GM21619 (cell line): ENCODE results near the gene KCTD10.

ENCODE experiments used
- ATAC-seq: cut with Tn5 transposase; IDR thresholded peaks from one replicate; pipeline ENCODE4 v1.9.1; 2021; ENCODE audit not compliant: unreplicated experiment

Gene KCTD10, protein sequence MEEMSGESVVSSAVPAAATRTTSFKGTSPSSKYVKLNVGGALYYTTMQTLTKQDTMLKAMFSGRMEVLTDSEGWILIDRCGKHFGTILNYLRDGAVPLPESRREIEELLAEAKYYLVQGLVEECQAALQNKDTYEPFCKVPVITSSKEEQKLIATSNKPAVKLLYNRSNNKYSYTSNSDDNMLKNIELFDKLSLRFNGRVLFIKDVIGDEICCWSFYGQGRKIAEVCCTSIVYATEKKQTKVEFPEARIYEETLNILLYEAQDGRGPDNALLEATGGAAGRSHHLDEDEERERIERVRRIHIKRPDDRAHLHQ

DNA sequence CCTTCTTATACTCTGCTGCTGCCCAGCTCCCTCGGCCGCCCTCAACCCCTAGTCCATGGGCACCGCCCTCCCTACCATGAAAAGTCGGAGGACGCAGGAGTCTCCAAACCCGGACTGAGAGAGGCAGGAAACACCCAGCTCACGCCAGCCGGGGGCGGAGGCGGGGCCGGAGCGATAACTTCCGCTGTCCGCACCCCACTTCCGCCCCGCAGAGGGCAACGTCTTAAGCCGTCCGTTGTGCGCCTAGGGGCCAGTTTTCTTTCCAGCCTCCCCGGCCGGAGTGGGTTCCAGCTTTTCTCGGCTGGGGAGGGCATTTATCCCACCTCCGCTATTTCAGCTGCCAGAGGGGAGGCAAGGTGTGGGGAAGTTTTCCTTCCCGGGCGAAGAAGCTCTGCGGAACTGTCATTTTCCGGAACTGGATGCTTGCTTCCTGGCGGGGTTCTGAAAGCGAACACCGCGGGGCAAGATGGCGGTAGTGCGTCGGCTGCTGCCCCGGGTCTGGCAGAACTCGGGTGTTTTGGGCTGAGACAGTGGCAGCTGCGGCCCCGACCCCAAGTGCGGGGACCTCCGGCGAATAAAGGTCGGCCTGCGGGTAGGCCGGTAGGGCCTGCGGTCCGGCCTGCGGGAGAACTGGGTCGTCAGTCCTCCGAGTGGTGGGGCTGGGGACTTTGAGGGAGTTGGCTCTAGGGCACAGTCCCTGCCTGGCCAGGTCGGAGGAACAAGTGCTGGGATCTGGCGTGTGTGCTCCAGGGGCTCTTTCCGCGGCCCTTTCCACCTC is at the start of gene KCTD10, which contains the start of gene UBE3B:
KCTD10 (minus strand) TSS at position 116 of the 778 bp plus-strand sequence; CDS start at position 78, 38 bp downstream.
UBE3B (plus strand) TSS at position 450 of the 778 bp plus-strand sequence. CDS start 5,918 bp downstream, outside the sequence.
- ATAC-seq: peak; percentile 94

DNA sequence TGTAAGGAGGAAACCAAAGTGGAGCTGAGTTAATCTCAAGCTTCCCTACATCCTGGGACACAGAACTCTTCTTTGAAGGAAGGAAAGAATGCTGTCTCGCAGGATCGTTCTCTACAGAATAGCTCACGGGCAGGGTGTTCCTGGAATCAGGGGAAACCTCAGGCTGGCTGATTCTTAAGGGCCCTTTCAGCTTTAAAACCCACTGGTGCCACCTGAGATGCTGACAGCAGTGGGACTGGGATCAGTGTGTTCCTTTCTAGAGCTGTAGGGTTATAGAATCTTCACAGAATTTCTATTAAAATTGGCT is 48.1 kb upstream of the KCTD10 start:
- ATAC-seq: no peak

DNA sequence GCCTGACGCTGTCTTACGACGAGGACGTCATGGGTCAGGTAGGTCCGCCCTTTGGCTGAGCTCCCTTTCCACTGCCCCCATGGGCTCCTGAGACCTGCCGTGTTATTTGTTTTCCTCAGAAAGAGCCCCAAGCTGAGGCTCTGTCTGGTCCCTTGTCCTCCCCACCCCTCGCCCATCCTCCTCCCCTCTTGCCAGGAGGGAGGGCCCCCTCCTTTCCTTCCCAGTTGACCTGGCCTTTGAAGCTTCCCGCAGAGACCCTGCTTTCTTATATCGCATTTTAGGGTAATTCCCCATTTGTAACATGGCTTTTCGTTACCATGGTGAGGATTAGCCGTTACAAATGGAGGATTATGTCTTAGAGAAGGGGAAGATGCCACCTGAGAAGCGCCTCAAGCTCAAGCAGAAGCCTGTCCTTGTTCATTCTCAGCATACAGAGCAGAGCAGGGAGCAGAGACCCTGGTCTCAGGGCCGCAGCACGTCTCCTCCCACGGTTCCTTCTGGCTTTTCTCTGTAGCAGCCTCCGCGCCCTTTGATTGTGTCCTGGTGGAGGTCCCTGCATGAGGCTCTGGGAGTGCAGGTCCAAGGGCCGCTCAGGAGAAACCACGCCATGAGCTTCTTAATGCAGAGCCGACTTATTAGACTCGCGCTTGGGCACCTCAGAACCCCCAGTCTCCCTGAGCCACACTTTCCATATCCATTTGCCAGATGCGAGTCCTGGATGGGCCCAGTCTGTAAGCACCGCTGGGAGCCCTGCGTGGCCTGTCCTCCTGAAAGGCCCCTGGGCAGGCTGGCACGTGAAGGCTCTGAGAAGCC is 47.6 kb upstream of the KCTD10 start:
- no peak for ATAC-seq

DNA sequence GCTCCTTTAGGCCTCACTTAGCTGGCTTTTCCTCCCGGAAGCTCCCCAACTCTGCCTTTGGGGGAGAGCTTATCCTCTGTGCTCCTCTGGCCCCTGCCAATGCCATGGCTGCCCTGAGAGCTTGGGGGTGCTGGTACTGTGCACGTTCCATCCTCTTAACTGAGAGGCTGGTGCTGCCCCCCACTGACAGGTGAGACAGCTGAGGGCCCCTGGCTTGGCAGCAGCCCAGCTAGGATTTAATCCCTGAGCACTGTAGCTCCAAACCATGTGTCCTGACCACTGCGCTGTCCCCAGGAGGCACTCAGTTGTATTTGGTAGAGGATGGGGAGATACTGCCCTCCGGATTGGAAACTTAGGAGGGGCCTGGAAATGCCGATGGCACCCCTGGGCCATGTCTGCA is 46.4 kb upstream of the KCTD10 start:
- no peak for ATAC-seq

DNA sequence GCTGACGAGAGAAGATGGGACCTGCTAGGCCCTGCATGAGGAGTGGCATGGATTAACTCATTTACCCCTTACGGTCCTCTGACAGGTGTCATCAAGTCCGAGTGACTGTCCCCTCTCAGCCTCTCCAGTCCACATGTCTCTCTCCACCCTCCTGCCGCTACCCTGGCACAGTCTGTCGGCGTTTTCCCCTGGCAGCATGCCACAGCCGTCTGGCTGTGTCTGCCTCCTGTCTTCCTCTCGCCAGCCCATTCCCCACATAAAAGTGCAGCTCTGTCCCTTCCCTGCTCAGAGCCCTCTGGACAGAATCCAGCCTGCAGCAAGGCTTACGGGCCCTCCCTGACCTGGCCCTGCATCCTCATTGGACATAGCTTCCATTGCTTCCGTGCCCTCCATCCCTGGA is 46.0 kb upstream of the KCTD10 start:
- ATAC-seq: no peak

DNA sequence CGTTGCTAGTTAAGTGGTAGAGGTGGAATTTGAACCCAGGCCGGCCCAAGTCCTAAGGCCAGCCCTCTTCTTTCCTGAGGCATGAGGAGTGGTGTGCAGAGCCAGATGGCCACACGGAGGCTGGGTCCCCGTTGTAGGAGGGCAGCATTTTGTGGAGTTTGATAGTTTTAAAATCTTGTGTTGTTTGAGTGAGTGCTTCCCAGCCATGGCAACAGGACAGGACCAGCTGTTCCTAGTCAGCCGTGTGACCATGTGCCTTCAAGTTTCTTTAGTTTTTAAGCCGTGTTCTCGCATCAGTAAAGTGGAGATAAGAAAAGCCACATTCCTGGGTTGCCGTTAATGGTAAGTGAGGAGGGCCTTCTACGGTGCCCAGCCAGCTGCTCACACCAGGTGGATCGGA is 44.7 kb upstream of the KCTD10 start:
- ATAC-seq: no peak

DNA sequence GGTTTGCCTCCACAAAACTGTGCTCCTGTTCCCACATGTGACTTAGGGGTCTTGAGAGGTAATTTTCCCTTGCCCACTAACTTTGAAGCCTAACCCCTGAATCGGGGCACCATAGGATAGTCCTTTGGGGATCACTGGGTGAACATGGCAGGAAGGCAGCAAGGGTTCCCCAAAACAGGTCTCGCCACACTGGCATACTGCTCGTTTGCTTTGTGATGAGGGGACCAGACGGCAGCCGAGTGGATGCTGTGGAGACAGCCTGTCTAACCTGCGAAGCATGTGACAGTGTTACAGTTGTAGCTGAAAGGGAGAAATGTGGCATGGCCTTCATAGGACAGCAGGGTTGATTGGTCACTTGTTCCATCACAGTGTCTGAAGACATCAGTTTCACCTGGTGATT is 42.7 kb upstream of the KCTD10 start:
- no peak for ATAC-seq

DNA sequence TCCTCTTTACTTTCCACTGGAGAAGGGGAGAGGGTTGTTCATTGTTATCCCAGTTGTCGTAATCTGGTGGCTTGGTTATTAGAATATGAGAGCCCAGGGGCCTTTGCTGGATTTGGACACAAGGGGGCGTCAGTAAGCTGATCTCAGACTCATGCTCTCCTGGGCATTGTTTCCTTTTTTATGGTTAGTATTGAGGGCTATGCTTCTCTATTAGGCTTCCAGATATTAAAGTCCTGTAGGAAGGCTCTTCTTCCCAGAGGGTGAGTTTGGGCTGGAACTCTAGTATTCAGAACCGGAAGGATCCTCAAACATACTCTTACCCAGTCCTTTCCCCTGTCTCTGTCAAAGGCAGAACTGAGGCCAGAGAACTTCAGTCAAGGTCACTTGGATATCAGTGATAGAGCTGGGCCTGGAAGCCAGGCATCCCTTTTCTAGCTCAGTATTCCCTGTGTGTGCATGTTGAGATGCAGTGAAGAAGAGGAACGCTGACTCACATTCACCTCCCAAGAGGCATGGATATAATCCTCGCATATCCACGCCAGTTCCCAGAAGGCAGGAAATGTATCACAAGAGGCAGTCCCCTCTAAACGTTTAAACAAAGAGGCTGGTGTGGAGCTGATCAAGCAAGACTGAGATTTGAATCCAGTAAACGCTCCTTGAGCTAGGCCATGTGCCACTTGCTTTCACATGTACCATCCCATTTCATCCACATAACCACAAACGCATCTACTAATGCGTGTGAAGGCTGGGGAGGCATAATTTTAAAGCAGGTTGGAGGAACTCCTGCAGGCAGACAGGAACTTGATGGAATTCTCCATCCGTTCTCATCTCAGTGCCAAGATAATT is 41.9 kb upstream of the KCTD10 start:
- ATAC-seq: no peak

DNA sequence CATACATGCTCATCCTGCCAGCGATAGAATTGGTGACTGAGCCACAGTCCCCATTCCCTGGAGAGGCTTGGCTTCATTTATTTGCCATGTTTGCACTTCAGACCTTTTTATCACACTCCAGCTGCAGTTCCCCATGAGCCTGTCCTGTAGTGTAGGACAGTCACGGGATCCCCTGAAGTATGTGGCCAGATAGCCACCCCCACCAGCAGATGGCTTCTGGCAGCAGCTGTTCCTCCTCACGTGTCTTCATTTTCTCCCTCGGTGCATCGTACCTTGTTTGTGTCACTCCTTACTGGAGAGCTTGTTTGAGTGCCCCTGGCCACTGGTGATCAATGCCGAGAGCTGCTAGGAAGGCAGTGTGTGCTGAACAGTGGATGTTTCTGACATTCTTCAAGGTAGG is 40.5 kb upstream of the KCTD10 start:
- ATAC-seq: no peak

DNA sequence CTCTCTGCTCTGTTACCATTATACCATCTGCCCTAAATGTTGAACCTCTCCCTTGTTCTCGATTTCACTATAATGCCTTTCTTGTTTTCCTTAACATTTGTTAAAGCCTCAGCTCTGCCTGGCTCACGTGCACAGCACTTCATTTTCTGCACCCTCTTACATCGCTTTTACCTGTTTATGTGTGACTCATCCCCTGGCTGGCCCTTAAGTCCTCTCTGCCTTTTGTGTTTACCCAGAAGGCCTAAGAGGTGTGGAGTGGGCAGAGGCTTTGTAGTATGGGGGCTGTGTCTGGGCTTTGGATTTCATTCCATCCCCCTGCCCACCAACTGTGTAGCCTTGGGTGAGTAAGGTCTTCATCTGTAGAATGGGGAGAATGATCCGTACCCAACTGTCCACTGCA is 36.9 kb upstream of the KCTD10 start:
- no peak for ATAC-seq

DNA sequence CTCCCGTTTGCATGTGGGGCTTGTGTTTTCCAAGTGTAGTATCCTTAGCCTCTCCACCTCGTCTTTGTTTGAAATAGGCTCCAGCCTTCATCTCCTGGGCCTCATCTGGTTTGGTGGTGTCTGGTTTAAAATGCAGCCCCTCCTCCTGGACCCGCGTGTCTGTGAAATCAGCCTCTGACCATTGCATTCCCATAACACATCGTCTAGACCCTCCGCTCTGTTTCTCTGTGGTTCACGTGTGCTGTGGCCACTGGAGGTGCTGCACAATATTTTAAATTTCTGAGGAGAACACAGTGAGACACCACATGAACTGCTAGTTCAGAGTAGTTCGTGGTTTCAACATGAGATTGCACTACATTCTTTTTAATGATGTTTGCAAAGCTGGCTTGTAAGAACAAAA is 36.0 kb upstream of the KCTD10 start:
- ATAC-seq: no peak

DNA sequence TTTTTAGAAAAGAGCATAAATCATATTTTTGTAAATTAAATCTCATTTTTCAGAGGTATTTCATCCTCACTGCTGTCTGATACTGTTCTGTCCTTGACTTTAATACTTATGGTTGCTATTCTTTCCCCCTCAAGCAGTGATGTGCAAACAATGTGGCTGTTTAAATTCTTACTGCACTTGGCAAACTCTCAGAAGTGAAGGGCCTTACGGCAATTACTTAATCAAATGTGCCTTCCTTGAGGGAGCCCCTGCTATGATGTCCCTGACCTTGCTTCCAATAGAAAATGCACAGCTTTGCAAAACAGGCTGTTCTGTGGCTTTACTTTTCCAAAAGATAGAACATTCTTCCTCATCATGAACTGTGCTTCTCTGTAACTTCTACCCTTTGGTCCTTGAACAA is 35.5 kb upstream of the KCTD10 start:
- ATAC-seq: no peak

DNA sequence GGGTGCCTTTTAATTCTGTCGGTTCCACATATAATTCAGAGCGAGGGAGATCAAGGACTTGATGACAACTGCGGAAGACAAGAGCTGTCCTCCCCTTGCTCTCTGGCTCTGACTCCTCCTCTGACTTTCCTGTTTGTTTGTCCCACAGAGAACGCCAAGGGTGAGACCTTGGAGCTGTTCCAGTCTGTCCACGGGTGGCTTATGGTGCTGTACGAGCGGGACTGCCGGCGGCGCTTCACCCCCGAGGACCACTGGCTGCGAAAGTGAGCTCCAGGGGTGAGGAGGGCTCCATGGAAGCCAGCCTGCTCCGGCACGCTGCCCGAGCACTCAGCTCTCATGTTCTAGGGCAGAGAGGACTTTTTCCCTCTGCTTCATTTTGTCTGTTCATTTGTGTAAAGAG is 33.1 kb upstream of the KCTD10 start:
- ATAC-seq: no peak

DNA sequence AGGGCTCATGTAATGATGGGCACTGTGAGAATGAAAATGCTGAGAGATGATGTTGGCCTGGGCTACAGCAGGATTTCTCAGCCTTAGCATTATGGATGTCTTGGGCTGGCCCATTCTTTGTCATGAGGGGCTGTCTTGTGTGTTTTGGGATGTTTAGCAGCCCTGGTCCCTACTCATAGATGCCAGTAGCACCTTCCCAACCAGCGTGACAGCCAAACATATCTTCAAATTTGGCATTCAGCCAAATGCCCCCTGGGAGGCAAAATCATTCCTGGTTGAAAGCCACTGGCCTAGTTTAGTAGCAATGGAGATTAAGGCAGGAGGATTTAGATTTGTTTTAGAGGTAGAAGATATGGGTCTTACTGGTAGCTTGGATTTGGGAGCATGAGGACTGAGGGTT is 27.0 kb upstream of the KCTD10 start:
- no peak for ATAC-seq

DNA sequence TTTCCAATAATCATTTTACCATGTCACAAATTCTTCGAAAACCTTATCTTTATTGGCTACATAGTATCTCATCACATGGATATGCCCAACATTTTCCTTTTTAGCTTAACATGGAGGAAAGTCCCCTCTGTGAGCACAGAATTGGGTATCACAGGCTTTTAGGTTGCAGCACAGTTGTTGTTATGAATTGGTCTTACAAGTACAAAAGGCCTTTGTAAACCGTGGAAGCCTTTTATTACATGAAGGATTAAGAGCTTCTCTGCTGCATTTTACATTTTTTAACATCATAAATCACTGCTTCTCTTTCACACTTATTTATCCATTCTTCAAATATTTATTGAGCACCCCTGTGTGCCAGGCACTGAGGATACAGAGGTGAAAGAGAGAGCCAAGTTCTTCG is 26.5 kb upstream of the KCTD10 start:
- ATAC-seq: no peak

DNA sequence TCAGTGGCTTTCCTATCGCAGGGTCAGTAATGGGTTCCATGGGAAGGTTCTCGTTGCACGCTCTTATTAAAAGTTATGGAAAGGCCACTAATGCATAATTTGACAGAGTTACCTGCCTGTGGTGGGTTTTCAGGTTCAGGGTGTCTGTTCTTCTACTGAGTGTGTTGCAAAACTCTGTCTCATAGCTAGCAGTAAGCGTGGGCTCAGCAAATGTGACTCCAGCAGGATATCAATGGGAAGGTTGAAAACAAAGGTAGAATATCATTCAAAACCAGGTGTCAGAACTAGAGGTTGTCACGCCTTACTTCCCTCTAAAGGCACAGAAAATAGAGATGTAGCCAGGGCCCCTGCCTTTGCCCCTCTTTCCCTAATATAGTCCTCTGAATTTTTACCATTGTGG is 25.2 kb upstream of the KCTD10 start:
- ATAC-seq: no peak

DNA sequence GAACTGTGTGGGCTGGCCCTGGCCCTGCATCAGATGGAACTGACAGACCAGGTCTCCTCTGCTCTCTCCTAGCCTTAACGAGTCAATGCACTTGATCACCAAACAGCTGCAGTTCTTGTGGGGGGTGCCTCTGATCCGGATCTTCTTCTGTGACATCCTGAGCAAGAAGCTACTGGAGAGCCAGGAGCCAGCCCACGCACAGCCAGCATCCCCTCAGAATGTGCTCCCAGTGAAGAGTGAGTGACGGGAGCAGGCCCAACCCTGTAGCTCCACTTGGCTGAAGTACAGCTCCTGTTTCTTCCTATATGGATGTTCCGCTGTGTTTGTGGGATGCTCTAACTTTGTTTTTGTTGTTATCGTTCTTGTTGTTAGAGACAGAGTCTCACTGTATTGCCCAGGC is 24.2 kb upstream of the KCTD10 start:
- no peak for ATAC-seq

DNA sequence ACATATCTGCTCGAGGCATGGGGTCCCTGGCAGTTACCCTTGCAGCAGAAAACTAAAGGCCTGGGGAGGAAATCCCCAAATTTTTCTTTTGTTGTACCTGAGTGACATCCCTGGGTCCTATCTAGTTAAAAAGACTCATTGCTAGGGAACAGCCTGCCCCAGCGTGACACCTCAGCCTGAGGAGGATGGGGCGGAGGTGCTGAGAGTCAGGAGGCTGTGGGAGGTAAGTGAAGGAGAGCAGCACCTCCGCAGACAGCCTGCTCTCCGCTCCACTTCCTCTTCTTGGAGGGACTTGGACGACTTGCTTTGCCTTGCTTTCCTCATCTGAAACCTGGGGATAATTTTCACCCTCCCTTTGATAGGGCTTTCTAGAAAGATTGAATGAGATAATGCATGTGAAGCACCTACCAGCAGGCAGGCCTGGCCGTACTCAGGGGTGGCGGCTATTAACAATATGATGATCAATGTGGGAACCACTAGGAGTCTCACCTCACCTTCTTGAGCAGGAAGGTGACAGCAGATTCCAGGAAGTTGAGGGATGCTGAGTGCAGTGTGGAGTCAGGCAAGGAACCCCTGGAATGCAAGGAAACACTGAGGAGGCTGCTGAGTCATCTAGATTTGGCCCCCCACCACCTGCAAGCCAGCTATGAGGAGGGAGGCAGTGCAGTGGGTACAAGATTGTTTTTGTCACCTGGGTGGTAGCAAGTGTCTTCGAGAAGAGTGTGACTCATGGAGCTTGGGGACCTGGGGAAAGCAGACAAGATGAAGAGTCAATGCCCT is 23.5 kb upstream of the KCTD10 start:
- ATAC-seq: no peak

DNA sequence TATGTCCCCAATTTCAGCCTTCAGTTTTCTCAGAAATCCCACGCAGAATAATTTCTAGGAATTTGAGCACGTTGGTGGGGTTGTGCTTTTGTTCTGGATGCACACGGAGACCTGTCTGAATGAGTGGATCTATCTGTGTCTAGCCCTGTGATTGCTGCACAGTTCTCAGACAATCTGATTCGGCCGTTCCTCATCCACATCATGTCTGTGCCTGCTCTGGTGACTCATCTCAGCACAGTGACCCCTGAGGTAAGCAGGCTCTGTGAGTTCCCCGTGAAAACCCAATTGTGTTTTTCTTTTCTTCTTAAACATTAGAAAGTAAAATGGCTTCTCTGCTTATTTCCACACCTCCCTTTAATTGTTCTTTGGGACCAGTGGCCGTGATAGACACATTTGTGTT is 20.6 kb upstream of the KCTD10 start:
- no peak for ATAC-seq

DNA sequence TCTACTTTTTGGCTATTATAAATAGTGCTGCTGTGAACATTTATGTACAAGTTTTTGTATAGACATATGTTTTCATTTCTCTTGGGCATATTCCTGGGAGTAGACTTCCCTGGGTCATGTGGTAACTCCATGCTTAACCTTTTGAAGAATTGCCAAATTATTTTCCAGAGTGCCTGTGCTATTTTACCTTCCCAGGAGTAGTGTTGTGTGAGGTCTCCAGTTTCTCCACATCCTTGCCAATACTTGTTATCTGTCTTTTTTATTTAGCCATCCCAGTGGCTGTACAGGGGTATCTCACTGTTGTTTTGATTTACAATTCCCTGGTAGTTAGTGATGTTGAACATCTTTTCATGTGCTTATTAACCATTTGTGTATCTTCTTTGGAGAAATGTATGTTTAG is 19.2 kb upstream of the KCTD10 start:
- ATAC-seq: no peak
